ENCODE measurements around the gene INTS14. TPM values are rescaled to one million over a fixed set of nuclear protein-coding genes. Genes with fewer than 3 reads are reported as not detected.
"Not testable (repeated sequence)": the region's sequence is repeated elsewhere in the genome, so short reads cannot be mapped to it uniquely, and the experiment has no call there.

Gene INTS14
- total RNA-seq, 1 experiment from 2014 or later, result 30.9 TPM

- no peak for DNase-seq (ENCODE audit: low read depth)
These were observed 31.2 kb downstream of the INTS14 start for GRCh38 chr15:65579762-65580161.

- no peak for DNase-seq (ENCODE audit: low read depth)
These were observed 31.8 kb downstream of the INTS14 start for GRCh38 chr15:65578904-65579728.

GRCh38 chr15:65577129-65577996 lies 33.6 kb downstream of the INTS14 start:
- DNase-seq (ENCODE audit: low read depth), result no peak

GRCh38 chr15:65576664-65577063 lies 34.3 kb downstream of the INTS14 start:
- DNase-seq (ENCODE audit: low read depth), result peak; percentile 25

GRCh38 chr15:65571971-65572370 lies 39.0 kb downstream of the INTS14 start:
- DNase-seq (ENCODE audit: low read depth), result no peak

GRCh38 chr15:65569728-65570127 lies 41.2 kb downstream of the INTS14 start:
- DNase-seq (ENCODE audit: low read depth), result no peak

GRCh38 chr15:65561934-65562333 lies 49.0 kb downstream of the INTS14 start:
- no peak for DNase-seq (ENCODE audit: low read depth)

GRCh38 chr15:65559941-65560340 lies 51.0 kb downstream of the INTS14 start:
- no peak for DNase-seq (ENCODE audit: low read depth)

GRCh38 chr15:65558997-65559760 lies 51.8 kb downstream of the INTS14 start:
- DNase-seq (ENCODE audit: low read depth), result no peak

- DNase-seq (ENCODE audit: low read depth), result no peak
These were observed 52.6 kb downstream of the INTS14 start for GRCh38 chr15:65558336-65558735.

GRCh38 chr15:65556622-65557021 lies 54.3 kb downstream of the INTS14 start:
- no peak for DNase-seq (ENCODE audit: low read depth)

- no peak for DNase-seq (ENCODE audit: low read depth)
These were observed 57.2 kb downstream of the INTS14 start for GRCh38 chr15:65553691-65554090.

- not testable (repeated sequence) for DNase-seq (ENCODE audit: low read depth)
These were observed 58.1 kb downstream of the INTS14 start for GRCh38 chr15:65552851-65553250.

- no peak for DNase-seq (ENCODE audit: low read depth)
These were observed 59.7 kb downstream of the INTS14 start for GRCh38 chr15:65551183-65551582.

- DNase-seq (ENCODE audit: low read depth), result peak; percentile 22
These were observed 60.2 kb downstream of the INTS14 start for GRCh38 chr15:65550681-65551098.

- DNase-seq (ENCODE audit: low read depth), result not testable (repeated sequence)
These were observed 61.6 kb downstream of the INTS14 start for GRCh38 chr15:65549288-65549687.

GRCh38 chr15:65547841-65548240 lies 63.1 kb downstream of the INTS14 start:
- DNase-seq (ENCODE audit: low read depth), result no peak

GRCh38 chr15:65541231-65541820 lies 69.6 kb downstream of the INTS14 start:
- no peak for DNase-seq (ENCODE audit: low read depth)

- DNase-seq (ENCODE audit: low read depth), result no peak
These were observed 70.6 kb downstream of the INTS14 start for GRCh38 chr15:65540314-65540713.

- DNase-seq (ENCODE audit: low read depth), result no peak
These were observed 75.7 kb downstream of the INTS14 start for GRCh38 chr15:65535192-65535591.

GRCh38 chr15:65533057-65533756 lies 77.7 kb downstream of the INTS14 start:
- DNase-seq (ENCODE audit: low read depth), result no peak

All from Daoy (cell line).